GM19467 (cell line): ENCODE results near the gene SYVN1.

Source experiments
- ATAC-seq: cut with Tn5 transposase; IDR thresholded peaks from one replicate; pipeline ENCODE4 v1.9.1; 2021; ENCODE audit warnings: mild to moderate bottlenecking, moderate library complexity; ENCODE audit not compliant: unreplicated experiment

Gene SYVN1

GRCh38 chr11:65090628-65091027 is 43.7 kb downstream of the SYVN1 start:
- no peak for ATAC-seq

- ATAC-seq = no peak
Observed at GRCh38 chr11:65089621-65090020, 44.7 kb downstream of the SYVN1 start.

- ATAC-seq = no peak
Observed at GRCh38 chr11:65087827-65088226, 46.5 kb downstream of the SYVN1 start.

GRCh38 chr11:65087216-65087615 is 47.1 kb downstream of the SYVN1 start:
- ATAC-seq = no peak

- ATAC-seq = no peak
Observed at GRCh38 chr11:65086809-65087208, 47.5 kb downstream of the SYVN1 start.

- no peak for ATAC-seq
Observed at GRCh38 chr11:65085446-65085845, 48.9 kb downstream of the SYVN1 start.

- ATAC-seq = peak; percentile 1
Observed at GRCh38 chr11:65084598-65085375, 49.5 kb downstream of the SYVN1 start.

GRCh38 chr11:65083834-65084597 is 50.3 kb downstream of the SYVN1 start, which contains the start of the genes CDCA5 and ZFPL1:
CDCA5 (minus strand) TSS chr11:65084040; CDS start chr11:65083978, 62 bp downstream.
ZFPL1 (plus strand) TSS chr11:65084222; CDS start chr11:65084699, 477 bp downstream.
- peak; percentile 65 for ATAC-seq

- peak; percentile 17 for ATAC-seq
Observed at GRCh38 chr11:65083134-65083833, 51.0 kb downstream of the SYVN1 start.

GRCh38 chr11:65078786-65079342 is 55.5 kb downstream of the SYVN1 start:
- no peak for ATAC-seq

- no peak for ATAC-seq
Observed at GRCh38 chr11:65078151-65078550, 56.2 kb downstream of the SYVN1 start.

GRCh38 chr11:65077451-65077850 is 56.9 kb downstream of the SYVN1 start:
- ATAC-seq = no peak
